HL-60 (cell line): ENCODE data around the gene AKNA.

Experiments
- DNase-seq, 2 experiments: peaks; one replicate each; pipeline ENCODE4 v3.0.0-alpha.2; 2010 to 2020; ENCODE audit warnings: low read depth in 1 of 2, low spot score in 1 of 2
- H3K27ac ChIP-seq: fragments of 250-450 bp; sonication (Bioruptor Pico); replicated peaks from 2 replicates; pipeline ENCODE4 v1.5.1; 2020; ENCODE audit warnings: mild to moderate bottlenecking, moderate library complexity
- H3K27me3 ChIP-seq: fragments of 250-450 bp; sonication (Bioruptor Pico); 2 replicates; pipeline ENCODE4 v1.5.1; 2021; ENCODE audit warnings: mild to moderate bottlenecking, moderate library complexity; ENCODE audit not compliant: insufficient read depth, poor library complexity, severe bottlenecking
- H3K4me3 ChIP-seq: replicated peaks from 2 replicates; pipeline ENCODE4 v1.5.1; 2011; ENCODE audit warnings: mild to moderate bottlenecking, control low read depth, low read length; ENCODE audit not compliant: insufficient read depth
- GABPA ChIP-seq: IDR thresholded peaks from 2 replicates; pipeline ENCODE4 v1.6.1; 2012; ENCODE audit warnings: low read depth
- POLR2AphosphoS5 ChIP-seq: IDR thresholded peaks from 2 replicates; pipeline ENCODE4 v1.6.1; 2012; ENCODE audit warnings: low read depth
- SPI1 ChIP-seq: IDR thresholded peaks from 2 replicates; pipeline ENCODE4 v1.6.1; 2012; ENCODE audit warnings: low read depth, mild to moderate bottlenecking, borderline replicate concordance
- TF ChIP-seq, protein P1 (sequence below): IDR thresholded peaks from one replicate; pipeline ENCODE4 v1.5.1; 2011; ENCODE audit warnings: low read length, control low read depth, inconsistent platforms; ENCODE audit not compliant: insufficient read depth
- TF ChIP-seq, protein P2 (sequence below): IDR thresholded peaks from 2 replicates; pipeline ENCODE4 v1.6.1; 2012; ENCODE audit warnings: low read depth; ENCODE audit not compliant: insufficient replicate concordance

Gene AKNA

DNA sequence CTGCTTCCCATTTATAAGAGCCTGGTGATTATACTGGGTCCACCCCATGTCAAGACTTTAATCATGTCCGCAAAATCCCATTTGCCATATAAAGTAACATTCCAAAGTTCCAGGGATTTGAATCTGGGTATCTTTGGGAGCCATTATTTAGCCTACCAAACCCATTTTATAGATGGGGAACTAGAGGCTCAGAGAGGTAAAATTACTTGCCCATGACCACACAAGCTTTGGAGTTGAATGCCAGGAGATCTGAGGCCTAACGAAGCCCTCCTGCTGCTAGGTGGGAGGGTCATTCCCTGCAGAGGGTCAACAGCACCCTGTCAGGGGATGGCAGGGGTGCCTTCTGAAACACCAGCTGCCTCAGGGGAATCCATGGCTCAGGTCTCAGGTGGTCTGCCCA lies 13.0 kb upstream of the AKNA start:
- no peak for DNase-seq
- H3K4me3 ChIP-seq: no peak overlapping the region
- TF ChIP-seq GABPA (no peak), POLR2AphosphoS5 (no peak), SPI1 (no peak)
- TF ChIP-seq, protein P1, sequence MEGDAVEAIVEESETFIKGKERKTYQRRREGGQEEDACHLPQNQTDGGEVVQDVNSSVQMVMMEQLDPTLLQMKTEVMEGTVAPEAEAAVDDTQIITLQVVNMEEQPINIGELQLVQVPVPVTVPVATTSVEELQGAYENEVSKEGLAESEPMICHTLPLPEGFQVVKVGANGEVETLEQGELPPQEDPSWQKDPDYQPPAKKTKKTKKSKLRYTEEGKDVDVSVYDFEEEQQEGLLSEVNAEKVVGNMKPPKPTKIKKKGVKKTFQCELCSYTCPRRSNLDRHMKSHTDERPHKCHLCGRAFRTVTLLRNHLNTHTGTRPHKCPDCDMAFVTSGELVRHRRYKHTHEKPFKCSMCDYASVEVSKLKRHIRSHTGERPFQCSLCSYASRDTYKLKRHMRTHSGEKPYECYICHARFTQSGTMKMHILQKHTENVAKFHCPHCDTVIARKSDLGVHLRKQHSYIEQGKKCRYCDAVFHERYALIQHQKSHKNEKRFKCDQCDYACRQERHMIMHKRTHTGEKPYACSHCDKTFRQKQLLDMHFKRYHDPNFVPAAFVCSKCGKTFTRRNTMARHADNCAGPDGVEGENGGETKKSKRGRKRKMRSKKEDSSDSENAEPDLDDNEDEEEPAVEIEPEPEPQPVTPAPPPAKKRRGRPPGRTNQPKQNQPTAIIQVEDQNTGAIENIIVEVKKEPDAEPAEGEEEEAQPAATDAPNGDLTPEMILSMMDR: no peak
- no peak overlapping the region for H3K27ac ChIP-seq
- no peaks in the 10 kb centered on the region for H3K27me3 ChIP-seq

DNA sequence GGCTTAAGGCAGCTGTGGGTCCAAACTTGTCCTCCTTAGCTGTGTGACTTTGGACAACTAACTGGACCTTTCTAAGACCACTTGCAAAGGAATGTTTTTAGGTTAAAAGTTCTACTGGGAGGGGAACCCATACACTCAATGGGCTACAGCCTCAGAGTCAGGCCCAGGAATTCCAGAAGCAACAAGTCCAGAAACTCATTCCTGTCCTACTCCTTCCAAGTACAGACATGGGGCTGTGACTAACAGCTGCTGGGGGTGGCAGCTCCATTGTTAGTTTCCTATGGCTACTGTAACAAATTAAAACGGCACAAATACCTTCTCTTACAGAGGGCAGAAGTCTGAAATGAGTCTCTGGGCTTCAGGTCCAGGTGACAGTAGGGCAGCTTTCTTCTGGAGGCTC lies 12.4 kb upstream of the AKNA start:
- no peaks in the 10 kb centered on the region for H3K27me3 ChIP-seq
- TF ChIP-seq GABPA (no peak), SPI1 (no peak), POLR2AphosphoS5 (no peak)
- TF ChIP-seq, protein P2, sequence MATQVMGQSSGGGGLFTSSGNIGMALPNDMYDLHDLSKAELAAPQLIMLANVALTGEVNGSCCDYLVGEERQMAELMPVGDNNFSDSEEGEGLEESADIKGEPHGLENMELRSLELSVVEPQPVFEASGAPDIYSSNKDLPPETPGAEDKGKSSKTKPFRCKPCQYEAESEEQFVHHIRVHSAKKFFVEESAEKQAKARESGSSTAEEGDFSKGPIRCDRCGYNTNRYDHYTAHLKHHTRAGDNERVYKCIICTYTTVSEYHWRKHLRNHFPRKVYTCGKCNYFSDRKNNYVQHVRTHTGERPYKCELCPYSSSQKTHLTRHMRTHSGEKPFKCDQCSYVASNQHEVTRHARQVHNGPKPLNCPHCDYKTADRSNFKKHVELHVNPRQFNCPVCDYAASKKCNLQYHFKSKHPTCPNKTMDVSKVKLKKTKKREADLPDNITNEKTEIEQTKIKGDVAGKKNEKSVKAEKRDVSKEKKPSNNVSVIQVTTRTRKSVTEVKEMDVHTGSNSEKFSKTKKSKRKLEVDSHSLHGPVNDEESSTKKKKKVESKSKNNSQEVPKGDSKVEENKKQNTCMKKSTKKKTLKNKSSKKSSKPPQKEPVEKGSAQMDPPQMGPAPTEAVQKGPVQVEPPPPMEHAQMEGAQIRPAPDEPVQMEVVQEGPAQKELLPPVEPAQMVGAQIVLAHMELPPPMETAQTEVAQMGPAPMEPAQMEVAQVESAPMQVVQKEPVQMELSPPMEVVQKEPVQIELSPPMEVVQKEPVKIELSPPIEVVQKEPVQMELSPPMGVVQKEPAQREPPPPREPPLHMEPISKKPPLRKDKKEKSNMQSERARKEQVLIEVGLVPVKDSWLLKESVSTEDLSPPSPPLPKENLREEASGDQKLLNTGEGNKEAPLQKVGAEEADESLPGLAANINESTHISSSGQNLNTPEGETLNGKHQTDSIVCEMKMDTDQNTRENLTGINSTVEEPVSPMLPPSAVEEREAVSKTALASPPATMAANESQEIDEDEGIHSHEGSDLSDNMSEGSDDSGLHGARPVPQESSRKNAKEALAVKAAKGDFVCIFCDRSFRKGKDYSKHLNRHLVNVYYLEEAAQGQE: no peak
- TF ChIP-seq, protein P1: no peak
- no peak overlapping the region for H3K4me3 ChIP-seq
- no peak overlapping the region for H3K27ac ChIP-seq
- DNase-seq: no peak

DNA sequence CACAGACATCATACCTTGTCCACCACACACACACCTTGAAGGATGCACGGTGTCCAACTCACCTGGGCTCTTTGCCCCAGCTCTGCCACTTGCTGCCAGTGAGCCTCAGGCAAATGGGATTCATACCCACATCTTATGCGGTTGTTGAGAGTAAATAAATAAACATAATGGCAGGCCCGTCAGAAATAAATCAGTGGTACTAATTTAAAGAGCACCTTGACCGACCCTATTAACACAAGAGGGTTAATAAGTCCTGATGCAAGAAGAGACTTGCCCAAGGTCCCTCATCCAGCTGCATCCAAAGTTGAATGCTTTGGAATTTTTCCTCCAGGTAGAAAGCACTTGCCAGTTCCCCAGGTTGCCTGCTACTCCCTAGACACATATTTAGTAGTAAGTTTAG lies 11.6 kb upstream of the AKNA start:
- TF ChIP-seq GABPA (no peak), POLR2AphosphoS5 (no peak), SPI1 (no peak)
- TF ChIP-seq, protein P1: no peak
- TF ChIP-seq, protein P2: no peak
- Histone ChIP-seq H3K27ac (no peak overlapping the region), H3K4me3 (no peak overlapping the region), H3K27me3 (no peaks in the 10 kb centered on the region)
- no peak for DNase-seq
